GM21367 (cell line): Measurements from ENCODE around the gene TMA7.
"Not testable (repeated sequence)": the region's sequence is repeated elsewhere in the genome, so short reads cannot be mapped to it uniquely, and the experiment has no call there.

Experiments
- ATAC-seq: cut with Tn5 transposase; IDR thresholded peaks from one replicate; pipeline ENCODE4 v1.9.1; 2021; ENCODE audit not compliant: unreplicated experiment

TMA7 gene

DNA sequence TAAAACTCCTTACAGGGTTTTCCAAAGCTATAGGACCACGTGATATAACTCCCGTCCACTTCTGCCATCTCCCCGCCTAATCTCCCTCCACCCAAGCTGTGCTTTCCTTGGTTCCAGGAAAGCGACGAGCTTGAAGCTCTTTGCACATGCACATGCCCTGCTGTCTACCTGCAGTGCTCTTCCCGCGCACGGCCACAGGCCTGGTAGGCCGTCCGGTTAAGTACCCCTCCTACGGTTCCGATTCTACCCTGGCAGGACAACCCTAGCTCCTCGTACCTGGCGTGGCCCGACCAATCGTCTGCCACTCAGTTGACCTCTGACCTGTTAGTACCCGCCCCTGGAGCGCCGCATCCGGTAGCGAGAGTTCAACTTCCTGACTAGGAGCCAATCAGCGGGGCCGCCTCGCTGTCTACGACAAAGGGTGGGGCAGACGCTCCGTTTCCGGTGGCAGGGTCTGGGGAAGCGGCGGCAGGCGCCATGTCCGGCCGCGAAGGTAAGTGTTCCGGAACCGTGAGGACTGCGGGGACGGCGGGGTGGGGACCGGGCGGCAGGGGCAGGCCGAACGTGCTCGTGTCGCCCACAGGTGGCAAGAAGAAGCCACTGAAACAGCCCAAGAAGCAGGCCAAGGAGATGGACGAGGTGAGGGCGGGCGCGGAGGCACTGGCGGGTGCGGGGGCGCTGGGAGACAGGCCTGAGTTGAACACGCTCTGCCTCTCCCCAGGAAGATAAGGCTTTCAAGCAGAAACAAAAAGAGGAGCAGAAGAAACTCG, at the start of gene TMA7, which contains the start of gene CCDC51:
TMA7 (plus strand) TSS at position 438 of the 770 bp plus-strand sequence; CDS start at position 478, 40 bp downstream.
CCDC51 (minus strand) TSS at position 300 of the 770 bp plus-strand sequence. CDS start 4,991 bp downstream, outside the sequence.
- ATAC-seq = peak; percentile 84

DNA sequence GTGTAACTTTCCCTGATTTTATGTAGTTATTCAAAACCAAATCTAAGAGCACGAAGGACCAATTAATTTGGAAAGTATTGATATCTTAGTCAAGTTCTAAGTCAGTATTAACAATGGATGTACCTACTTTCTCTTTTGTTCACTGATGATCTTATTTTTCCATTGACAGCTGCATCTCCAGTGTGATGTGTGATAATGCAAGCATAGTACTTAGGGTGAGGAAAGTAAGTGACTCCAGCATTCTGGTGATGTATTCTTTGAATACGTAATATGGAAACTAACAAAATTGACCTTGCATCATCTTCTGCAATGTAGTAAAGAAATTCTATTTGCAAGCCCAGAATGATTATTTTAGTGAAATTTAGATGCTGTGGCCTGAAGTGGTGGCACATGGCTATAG, 45.7 kb upstream of the TMA7 start:
- ATAC-seq = no peak

DNA sequence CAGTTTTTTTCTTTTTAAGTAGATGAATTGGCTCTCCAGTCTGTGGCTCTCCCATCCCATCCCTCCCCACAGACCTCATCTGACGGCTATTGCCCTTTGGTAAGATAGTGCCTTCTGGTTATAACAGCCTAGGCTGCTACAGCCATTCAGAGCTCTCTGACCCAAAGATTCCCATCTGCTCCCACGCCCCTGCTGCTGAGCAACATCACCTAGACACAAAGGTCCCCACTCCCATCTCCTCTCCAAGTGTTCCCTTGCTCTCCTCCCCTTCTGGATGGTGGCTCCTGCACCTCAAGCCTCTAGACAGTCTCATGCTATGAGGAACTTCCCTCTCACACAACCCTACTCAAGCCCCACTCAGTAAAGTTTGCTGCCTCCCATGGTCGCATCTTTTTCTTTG, 44.3 kb upstream of the TMA7 start:
- ATAC-seq = no peak

DNA sequence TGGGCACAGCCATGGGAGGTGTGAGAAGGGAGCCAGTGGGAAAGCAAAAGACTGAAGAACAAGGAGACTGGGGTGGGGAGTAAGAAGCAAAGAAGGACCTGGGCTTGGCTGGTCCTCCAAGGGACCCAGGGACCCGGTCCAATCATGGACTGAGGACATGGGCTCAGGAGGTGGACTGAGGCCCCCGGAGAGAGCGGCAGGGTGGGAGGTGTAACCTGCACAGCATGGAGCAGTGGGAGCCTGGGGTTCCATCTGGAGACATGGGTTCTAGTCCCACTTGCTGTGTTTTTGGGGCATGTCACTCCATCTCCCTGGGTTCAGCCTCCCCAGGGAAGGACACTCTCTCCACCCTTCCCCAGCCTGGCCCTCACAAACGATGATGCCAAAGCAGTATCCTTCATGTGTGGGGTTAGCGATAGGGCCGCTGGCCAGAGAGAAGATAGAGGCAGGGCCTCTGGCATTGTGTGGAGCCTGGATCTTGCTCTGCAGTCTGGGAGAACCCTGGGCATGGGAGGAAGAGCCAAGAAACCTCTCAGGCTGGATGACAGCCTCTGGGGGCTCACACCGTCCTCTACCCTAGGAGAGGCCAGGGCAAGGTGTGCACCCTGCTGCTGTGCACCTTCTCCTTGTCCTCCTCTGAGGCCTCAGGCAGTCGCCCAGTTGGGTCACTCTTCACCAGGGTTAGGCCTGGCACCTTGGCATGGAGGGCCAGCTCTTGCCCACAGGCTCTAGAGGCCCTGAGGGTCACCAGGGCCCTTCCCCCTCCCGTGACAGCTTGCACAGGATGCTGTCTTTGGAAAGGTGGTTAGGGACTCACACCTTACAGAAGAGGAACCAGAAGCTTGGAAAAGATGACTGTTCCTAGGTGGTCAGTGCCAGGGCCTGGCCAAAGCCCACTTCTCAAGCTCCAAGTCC, 42.0 kb upstream of the TMA7 start:
- no peak for ATAC-seq

DNA sequence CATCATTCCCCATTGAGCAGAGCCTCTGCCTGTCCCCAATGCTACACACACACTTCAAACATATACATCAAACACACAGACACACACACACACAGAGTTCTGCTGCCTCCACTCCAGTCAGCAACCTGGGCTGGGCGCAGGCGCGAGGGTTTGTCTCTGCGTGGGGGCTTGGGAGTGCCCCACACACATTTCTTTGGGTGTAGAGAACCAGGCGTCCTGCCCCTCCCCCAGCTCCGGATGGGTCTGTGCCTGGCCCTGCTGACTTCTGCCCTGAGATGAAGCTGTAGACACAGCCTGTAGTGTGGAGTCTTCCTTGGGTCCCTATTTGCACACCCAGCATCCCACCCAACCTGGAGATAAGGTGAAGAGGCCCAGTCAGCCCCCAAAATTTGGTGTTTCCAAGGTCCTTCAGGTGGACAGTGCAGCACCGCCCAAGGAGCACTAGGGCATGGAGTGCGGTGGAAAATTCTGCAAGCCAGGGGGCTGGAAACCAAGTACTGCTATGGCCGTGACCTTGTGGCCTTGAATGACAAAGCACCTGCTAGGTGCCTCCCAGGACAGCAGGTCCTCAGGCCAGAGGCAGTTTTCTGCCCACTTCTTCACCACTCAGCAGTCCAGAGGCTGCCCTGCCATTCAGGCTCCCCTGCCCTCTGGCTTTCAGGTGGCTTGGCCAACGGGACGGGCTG, 41.2 kb upstream of the TMA7 start:
- no peak for ATAC-seq

DNA sequence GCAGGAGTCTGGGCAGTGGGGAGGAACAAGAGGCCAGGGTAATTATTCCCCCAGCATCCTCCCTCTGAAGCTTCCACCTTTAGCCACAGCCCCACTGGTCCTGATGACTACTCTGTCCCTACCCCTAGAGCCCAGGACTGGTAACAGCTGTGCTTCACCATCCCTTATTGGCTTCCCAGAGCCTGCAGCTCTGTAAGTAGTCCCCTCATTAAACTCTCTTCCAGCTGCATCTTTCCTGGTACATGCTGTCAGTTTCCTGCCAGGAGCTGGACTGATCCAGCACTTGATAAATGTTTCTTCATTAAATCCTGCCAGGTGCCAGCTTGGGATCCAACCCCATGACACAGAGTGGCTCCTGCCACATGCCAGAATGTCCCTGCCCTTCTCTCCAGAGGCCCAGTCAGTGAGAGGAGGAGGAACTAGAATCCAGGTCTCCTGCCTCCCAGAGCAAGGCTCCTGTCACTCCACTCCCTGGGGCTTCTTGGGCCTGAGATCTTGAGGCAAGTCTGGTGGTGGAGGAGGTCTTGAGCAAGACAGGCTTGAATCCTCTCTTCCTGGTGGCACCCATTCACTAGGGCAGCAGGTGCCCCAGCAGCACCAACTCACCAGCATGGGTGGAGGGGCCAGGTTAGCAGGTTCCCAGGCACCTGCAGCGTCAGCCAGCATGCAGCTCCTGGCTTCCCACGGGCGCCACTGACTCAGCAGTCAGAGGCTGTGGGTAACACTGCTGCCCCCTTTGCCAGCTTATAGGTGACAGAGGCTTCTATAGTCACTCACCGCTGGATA, 40.5 kb upstream of the TMA7 start:
- no peak for ATAC-seq

DNA sequence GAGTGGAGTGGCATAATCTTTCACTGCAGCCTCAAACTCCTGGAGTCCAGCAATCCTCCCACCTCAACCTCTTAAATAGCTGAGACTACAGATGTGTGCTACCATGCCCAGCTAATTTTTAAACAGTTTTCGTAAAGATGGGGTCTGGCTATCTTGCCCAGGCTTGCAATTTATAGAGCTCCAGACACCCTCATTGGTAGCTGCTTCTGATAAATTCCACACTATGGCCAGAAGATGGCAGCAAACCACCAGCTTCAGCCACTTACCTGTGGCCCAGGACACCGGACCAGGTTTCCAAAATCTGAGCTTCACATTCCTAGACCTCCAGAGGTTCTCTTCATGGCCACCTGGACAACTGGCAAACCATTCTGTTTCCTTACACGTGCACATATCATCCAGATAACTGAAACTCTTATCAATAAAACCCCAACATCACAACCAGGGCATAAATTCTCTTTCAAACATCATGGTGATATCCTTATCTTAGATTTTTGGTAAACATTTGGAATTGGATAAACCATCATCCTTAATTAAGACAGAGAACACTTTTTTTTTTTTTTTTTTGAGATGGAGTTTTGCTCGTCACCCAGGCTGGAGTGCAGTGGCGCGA, 39.1 kb upstream of the TMA7 start:
- ATAC-seq = no peak

DNA sequence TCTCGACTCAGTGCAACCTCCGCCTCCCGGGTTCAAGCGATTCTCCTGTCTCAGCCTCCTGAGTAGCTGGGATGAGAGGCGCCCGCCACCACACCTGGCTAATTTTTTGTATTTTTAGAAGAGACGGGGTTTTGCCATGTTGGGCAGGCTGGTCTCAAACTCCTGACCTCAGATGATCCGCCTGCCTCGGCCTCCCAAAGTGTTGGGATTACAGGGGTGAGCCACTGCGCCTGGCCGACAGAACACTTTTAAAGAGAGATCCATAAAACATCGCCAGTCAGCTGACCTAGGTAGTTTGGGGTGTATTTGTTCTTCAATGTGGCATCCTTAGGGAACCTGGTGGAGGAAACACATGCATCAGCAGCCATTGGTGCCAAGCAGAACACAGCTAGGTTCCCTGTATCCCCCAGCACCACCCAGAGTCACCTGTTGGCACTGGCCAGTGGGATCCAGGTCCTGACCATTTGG, 38.6 kb upstream of the TMA7 start:
- not testable (repeated sequence) for ATAC-seq

DNA sequence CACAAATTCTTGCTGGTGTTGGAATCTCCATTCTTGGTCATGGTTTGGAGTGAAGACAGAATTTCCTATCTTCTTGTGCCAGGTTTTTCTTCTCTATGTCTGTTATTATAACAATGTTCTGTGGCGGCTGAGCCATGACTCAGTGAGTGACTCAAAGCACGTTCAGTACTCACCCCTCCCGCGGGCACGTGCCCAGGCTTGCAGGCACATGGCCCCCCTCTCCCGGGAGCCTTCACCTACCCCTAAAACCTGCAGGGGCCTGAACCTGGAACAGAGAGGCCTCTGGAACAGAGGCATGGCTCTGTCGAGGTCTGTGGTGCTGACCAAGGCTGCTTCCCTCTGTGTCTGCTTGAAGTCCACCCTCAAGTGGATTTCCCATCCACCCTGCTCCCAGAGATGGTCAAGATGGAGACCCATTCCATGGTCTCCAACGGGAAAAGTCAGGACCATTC, 37.8 kb upstream of the TMA7 start:
- no peak for ATAC-seq

DNA sequence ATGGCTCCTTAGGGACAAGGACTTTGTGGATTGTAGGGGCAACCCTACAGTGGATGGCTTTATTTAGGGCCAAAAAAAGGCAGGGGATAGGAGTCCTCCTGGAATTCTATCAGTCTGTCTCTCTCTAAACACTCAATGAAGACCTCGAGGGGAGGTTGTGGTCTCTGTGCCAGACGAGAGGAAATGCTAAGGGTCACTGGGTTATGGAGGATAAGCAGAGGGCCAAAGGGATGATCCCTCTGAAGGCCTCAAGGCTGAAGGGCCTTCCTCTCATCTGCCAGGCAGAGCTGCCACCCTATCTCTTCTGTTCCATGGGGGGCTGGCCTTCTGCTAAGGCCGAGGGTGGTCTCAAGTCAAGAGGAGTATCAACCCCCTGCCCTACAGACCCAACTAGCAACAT, 37.1 kb upstream of the TMA7 start:
- ATAC-seq = no peak

DNA sequence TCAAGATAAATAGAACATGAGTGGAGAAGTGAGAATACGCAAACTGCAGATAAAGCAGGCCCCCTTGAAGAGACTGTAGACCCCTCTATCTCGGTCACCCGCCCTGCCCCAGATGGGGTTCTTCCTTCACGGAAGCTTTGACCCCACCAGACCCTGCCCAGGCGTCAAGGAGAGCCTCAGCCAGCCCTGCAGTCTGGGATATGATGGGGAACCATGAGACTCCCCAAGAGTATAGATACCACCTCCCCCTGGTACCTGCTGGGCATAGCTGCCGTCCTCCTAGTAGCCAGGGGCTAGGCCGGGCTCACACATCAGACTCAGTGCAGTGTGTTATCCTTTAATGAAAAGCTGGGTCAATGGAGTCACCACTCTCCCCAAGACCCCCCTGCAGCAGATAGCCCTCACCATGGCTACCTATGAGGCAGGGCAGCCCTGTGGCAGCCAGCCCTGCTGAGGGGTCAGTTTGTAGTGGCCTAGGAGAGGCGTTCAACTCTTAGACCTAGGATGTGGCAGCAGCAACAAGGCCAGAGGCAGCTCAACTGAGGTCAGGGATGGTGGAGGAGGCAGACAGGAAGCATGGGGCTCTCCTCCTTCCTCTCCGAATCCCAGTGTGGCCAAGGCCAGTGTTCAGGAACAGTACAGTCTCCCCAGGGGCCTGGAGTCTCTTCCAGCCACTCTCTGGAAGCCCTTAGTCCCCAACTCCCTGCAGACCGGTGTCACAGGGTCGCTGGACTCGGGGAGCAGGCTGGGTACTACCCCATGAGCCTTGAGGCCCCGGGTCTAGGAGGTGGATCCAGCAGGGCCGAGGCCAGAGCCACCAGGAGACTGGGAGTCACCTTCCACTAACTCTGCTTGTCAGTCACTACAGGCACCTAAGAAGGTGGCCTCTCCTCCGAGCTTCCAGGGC, 36.3 kb upstream of the TMA7 start:
- ATAC-seq = no peak

DNA sequence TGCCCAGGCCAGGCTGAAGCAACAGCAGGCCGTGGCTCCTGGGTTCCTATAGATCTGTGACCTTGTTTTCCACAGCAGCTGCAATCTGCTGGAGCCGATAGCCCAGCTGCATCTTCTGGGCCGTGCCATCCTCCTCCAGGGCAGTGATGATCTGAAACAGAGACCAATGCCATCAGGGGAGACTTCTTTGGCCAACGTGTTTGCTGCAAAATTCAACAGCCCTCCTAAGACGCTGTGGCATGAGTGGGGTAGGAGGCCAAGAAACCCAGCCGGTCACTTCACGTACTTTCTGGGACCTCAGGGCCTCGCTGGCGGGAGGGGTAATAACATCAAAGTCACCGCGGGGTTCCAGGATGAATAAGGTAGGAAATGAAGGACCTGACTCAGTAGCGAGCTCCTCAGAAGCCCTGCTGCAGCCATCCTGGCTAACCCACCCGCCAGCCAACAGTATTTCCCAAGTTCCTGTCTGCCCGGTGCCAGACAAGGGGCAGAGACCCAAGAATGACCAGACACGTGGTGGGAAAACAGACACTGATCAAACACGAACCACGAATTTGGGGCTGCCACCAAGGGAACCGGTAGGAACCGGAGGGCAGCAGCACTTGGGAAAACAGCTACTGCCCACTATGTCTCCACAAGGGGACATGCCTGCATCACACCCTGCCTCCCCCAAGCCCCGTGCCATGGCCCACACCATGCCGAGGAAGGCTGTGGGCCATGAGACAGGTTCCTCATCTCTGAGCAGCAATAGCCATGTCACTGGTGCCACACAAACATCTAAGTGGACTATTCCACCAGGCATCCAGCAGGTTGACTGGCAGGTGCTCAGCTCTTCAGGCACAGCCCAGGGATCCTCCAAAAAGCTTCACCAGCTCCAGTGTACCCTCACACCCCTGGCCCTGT, 35.4 kb upstream of the TMA7 start:
- no peak for ATAC-seq

DNA sequence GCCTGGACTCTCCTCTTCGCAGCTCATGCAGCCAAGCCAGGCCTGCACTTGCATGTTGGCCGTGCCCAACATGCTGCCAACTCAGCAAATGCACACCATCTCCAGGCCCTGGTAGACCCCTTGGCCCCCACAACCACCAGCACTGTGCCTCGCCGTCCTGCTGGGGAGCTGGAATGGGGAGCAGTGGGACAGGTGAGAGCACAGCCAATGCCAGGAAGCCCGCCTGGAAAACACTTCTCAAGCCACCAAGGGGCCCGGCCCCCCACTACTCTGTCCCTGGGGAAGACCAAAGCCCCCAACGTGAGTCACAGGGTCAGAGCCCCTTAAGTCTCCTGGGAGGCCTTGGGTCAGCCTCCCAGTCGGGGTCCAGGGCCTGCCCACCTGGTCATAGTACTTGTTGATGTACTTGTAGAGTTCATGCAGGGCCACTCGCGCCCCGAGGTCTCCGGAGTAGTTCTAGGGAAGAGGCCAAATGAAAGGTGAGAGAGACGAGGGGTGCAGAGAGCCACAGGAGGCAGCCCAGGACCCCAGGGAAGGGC, 34.6 kb upstream of the TMA7 start:
- ATAC-seq = no peak

DNA sequence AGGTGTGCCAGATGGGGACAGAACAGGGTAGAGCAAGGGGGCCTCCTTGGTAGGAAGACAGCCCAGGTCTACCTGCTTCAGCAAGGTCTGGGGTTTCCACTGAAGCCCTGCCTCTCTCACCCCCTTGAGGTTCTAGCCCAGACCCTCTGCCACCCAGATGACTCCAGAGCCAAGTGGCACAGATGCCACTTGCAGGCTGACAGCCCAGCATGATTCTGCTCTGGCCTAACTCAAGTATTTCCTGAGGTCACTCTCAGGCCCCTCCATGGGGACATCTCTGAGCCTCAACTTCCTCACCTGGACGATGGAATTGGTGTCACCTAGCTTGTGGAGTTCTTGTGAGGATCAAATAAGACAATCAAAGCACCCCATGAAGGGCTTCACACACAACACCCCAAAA, 34.1 kb upstream of the TMA7 start:
- no peak for ATAC-seq

DNA sequence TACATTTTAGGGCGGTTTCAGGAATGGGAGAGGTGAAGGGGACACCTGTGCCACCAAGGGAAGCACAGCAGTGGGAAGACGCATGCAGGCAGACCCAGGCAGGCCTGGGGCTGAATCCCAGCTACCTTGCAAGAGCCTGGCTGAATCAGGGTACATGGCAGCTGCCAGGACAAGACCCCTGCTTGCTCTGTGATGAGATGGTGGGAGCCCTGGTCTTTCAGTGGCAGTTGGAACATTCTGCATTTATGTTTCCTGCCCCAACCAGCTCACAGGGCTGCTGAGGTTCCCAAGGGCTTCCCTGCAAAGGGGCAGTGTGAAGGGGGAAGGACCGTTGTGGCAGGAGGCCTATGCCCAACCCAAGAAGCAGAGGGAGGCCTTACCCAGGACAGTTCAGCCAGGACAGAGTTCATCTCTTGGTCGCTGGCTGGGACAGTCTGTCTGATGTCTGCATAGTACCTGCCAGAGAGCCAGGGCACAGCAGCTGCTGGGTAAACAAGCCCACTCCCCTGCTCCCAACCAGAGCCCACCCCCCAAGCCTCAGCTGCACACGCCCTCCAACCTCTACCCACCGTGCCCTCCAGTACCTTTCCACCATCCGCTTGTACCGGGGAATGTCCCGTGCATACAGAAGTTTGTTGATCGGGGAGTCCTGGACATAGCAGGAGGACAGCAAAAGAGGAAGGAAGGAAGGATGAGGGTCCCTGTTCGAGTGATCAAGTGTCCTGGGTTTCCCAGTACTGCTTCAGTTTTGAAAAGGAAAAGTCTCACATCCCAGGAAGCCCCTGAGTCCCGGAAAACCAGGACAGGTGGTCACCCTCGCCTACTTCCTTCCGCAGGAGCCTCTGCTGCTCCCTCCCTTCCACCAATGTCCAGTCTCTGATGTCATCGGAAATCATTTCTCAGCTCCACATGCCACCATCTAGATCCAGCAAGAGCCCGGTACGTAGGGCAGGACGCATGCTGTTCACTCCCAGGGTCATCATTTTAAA, 33.3 kb upstream of the TMA7 start:
- ATAC-seq = no peak

DNA sequence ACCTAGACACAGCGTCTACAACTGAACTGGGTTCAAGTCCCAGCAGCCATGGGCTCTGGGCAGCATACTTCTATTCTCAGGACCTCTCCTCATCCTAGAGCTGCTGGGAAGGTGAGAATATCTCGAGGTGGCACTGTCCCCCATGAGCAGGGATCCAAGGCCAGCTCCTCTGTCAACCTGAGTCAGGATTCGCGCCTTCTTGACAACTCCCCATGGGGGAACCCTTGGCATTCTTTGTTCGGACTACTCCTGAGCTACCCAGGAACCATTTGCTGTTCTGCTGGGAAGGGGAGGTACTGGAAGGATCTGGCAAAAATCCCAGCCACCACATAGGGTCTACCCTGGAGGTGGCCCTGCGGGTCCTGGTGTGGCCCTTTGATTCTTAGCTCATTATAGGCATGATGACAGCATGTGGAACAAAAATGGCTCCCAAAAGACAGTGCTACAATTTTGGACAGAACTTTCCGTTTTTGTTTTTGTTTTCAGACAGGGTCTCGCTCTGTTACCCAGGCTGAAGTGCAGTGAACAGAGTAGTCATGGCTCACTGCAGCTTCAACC, 32.4 kb upstream of the TMA7 start:
- ATAC-seq = no peak
